NK-92 treated with Interleukin-12 subunit alpha and Interleukin-12 subunit beta, amount 100 ng/mL, for 24 hours (cell line): ENCODE results near the gene LRRC55.

Experiments
- DNase-seq: peaks from one replicate; lab custom pipeline; 2025; lab: John Stamatoyannopoulos, UW

The LRRC55 gene

GRCh38 chr11:57203359-57203758, 21.6 kb downstream of the LRRC55 start:
- DNase-seq = no peak

- no peak for DNase-seq
Measured at GRCh38 chr11:57203882-57204480, 22.2 kb downstream of the LRRC55 start.

- DNase-seq = no peak
Measured at GRCh38 chr11:57205041-57205641, 23.4 kb downstream of the LRRC55 start.

GRCh38 chr11:57207168-57207567, 25.4 kb downstream of the LRRC55 start:
- DNase-seq = no peak

- no peak for DNase-seq
Measured at GRCh38 chr11:57210781-57211180, 29.0 kb downstream of the LRRC55 start.

GRCh38 chr11:57213342-57214097, 31.8 kb downstream of the LRRC55 start:
- DNase-seq = no peak

GRCh38 chr11:57214098-57214417, 32.3 kb downstream of the LRRC55 start:
- DNase-seq = no peak

- no peak for DNase-seq
Measured at GRCh38 chr11:57214494-57214893, 32.7 kb downstream of the LRRC55 start.

- DNase-seq = no peak
Measured at GRCh38 chr11:57216463-57216862, 34.7 kb downstream of the LRRC55 start.

GRCh38 chr11:57217053-57217452, 35.3 kb downstream of the LRRC55 start:
- DNase-seq = no peak

GRCh38 chr11:57219021-57219627, 37.4 kb downstream of the LRRC55 start:
- DNase-seq = no peak

- no peak for DNase-seq
Measured at GRCh38 chr11:57222239-57222638, 40.5 kb downstream of the LRRC55 start.

- no peak for DNase-seq
Measured at GRCh38 chr11:57223601-57224000, 41.8 kb downstream of the LRRC55 start.

GRCh38 chr11:57224128-57224527, 42.4 kb downstream of the LRRC55 start:
- DNase-seq = no peak

GRCh38 chr11:57224537-57224936, 42.8 kb downstream of the LRRC55 start:
- DNase-seq = no peak

GRCh38 chr11:57228600-57228999, 46.8 kb downstream of the LRRC55 start:
- no peak for DNase-seq

GRCh38 chr11:57230316-57230715, 48.6 kb downstream of the LRRC55 start:
- no peak for DNase-seq

- no peak for DNase-seq
Measured at GRCh38 chr11:57230791-57231538, 49.2 kb downstream of the LRRC55 start.

GRCh38 chr11:57231539-57232253, 49.9 kb downstream of the LRRC55 start:
- DNase-seq = no peak

GRCh38 chr11:57233702-57234101, 51.9 kb downstream of the LRRC55 start:
- DNase-seq = no peak

GRCh38 chr11:57235761-57236703, 54.3 kb downstream of the LRRC55 start:
- no peak for DNase-seq
